Loucy (cell line): Measurements from ENCODE around the gene UNC93A.

Experiments
- EZH2phosphoT487 ChIP-seq: fragments of 200-600 bp; IDR thresholded peaks from 2 replicates; pipeline ENCODE4 v1.6.1; 2018; ENCODE audit warnings: antibody characterized with exemption, mild to moderate bottlenecking, moderate library complexity, borderline replicate concordance
- TF ChIP-seq, protein P1 (sequence below): fragments of 200-600 bp; sonication (generic); conservative IDR thresholded peaks from 2 replicates; pipeline ENCODE4 v1.5.1; 2014; ENCODE audit warnings: mild to moderate bottlenecking, antibody characterized with exemption, low read length

DNA sequence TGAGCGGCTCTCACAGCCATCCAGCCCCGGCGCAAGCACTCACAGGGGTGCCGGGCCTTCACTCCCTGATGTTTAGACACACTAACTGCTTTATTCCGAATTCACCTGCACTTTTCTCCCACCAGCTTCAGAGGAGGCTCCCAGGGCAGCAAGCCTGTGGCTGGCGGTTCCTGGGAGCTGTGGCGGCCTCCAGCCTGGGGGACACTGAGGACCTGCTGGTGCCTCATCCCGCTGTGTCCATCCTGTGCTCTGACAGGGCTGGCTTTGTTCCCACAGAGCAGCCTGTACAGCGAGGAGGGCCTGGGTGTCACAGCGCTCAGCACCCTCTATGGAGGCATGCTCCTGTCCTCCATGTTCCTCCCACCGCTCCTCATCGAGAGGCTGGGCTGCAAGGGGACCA is 3.1 kb downstream of the UNC93A start:
- TF ChIP-seq, protein P1, sequence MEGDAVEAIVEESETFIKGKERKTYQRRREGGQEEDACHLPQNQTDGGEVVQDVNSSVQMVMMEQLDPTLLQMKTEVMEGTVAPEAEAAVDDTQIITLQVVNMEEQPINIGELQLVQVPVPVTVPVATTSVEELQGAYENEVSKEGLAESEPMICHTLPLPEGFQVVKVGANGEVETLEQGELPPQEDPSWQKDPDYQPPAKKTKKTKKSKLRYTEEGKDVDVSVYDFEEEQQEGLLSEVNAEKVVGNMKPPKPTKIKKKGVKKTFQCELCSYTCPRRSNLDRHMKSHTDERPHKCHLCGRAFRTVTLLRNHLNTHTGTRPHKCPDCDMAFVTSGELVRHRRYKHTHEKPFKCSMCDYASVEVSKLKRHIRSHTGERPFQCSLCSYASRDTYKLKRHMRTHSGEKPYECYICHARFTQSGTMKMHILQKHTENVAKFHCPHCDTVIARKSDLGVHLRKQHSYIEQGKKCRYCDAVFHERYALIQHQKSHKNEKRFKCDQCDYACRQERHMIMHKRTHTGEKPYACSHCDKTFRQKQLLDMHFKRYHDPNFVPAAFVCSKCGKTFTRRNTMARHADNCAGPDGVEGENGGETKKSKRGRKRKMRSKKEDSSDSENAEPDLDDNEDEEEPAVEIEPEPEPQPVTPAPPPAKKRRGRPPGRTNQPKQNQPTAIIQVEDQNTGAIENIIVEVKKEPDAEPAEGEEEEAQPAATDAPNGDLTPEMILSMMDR = no peak
- TF ChIP-seq EZH2phosphoT487 = no peak
